T-helper 2 cell treated with Interferon-gamma antibody and Interleukin-4, amounts not matched to agents 100 ng/mL and 5 ng/mL, for 36 hours (primary cell): ENCODE results near the gene ARPC5L. TPM values are rescaled to one million over a fixed set of nuclear protein-coding genes. Genes with fewer than 3 reads are reported as not detected.
"Not testable (repeated sequence)": the region's sequence is repeated elsewhere in the genome, so short reads cannot be mapped to it uniquely, and the experiment has no call there.

ENCODE experiments used
- intact Hi-C: fragments of 100-400 bp; cut with micrococcal nuclease; formaldehyde crosslinking; loops from one replicate; pipeline ENCODE4 v1.15.1; 2023
- total RNA-seq: library from RNA; stranded (reverse); gene quantifications from 2 replicates; pipeline ENCODE4 v1.2.3, GENCODE V29; 2022

The ARPC5L gene
- total RNA-seq, 1 donor from 2014 or later: 74.4 TPM

- intact Hi-C loops: no loop called here
Measured at GRCh38 chr9:124840300-124840833, 21.6 kb upstream of the ARPC5L start.

GRCh38 chr9:124841075-124841821 is 20.7 kb upstream of the ARPC5L start:
- intact Hi-C loops: no loop called here

- intact Hi-C loops: no loop called here
Measured at GRCh38 chr9:124843456-124844034, 18.4 kb upstream of the ARPC5L start.

- intact Hi-C loops: no loop called here
Measured at GRCh38 chr9:124844291-124844690, 17.6 kb upstream of the ARPC5L start.

- intact Hi-C loops: not testable (repeated sequence)
Measured at GRCh38 chr9:124846467-124846866, 15.5 kb upstream of the ARPC5L start.

- intact Hi-C loops: no loop called here
Measured at GRCh38 chr9:124846969-124847368, 15.0 kb upstream of the ARPC5L start.

GRCh38 chr9:124849801-124850200 is 12.1 kb upstream of the ARPC5L start:
- intact Hi-C loops: no loop called here

- intact Hi-C loops: loop anchor here (2.0 kb wide), 1 partner anchor 139 kb away; no protein-coding TSS in a partner anchor
Measured at GRCh38 chr9:124852121-124852828, 9.7 kb upstream of the ARPC5L start.

GRCh38 chr9:124852829-124853531 is 8.9 kb upstream of the ARPC5L start, which contains the start of gene WDR38:
Gene WDR38, plus strand, starts transcription at chr9:124853460. Its CDS starts 72 bp downstream, at chr9:124853532.
- intact Hi-C loops: loop anchor here (1.0 to 2.0 kb wide), 3 partner anchors 8 to 140 kb away; partner anchors contain the start of gene RPL35

GRCh38 chr9:124853605-124854143 is 8.3 kb upstream of the ARPC5L start:
- intact Hi-C loops: loop anchor here (1.0 to 2.0 kb wide), 3 partner anchors 8 to 141 kb away; partner anchors contain the start of gene RPL35

- intact Hi-C loops: no loop called here
Measured at GRCh38 chr9:124854161-124854560, 7.8 kb upstream of the ARPC5L start.

- intact Hi-C loops: no loop called here
Measured at GRCh38 chr9:124854822-124855221, 7.1 kb upstream of the ARPC5L start.

- intact Hi-C loops: no loop called here
Measured at GRCh38 chr9:124855566-124855943, 6.4 kb upstream of the ARPC5L start.

GRCh38 chr9:124855944-124856765 is 5.8 kb upstream of the ARPC5L start:
- intact Hi-C loops: no loop called here

- intact Hi-C loops: no loop called here
Measured at GRCh38 chr9:124857533-124858162, 4.3 kb upstream of the ARPC5L start.

- intact Hi-C loops: no loop called here
Measured at GRCh38 chr9:124858330-124859046, 3.4 kb upstream of the ARPC5L start.

- intact Hi-C loops: loop anchor here (10.0 kb wide), 1 partner anchor 1955 kb away; the partner anchor contains the start of gene RC3H2
Measured at GRCh38 chr9:124859803-124860581, 1.9 kb upstream of the ARPC5L start.
